ENCODE measurements around the gene UGT1A9. TPM values are rescaled to one million over a fixed set of nuclear protein-coding genes. Genes with fewer than 3 reads are reported as not detected.

Gene UGT1A9
- total and polyA plus RNA-seq, 2 experiments from 2014 or later, result 9.6 to 12.6 TPM

DNA sequence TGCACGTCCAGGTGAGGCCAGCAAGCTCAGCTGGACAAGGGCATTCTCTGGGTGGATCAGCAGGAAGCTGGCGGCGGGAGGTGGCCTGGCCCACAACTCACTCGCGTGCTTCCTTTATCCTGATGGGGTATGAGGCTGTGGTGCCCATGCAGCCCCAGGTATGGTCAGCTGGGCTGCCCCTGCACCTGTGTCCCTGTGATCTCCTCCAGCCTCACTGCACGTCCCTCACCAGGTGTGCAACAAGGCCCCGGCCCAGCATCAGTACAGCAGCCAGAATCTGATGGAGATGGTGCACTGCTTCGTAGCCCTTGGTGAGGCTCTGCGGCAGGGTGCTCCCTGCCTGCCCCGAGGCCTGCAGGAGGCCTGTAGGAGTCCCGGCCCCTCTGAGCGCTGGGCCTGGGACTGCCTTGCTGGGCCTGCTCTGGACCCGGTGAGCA lies 124.1 kb downstream of the UGT1A9 start:
- no peak for DNase-seq (ENCODE audit: low spot score)
- 95% methylated on average over 13 of the region's 13 CpGs for WGBS (ENCODE audit: low lambda C conversion rate, missing lambda C conversion rate)
- H4K20me1 ChIP-seq (ENCODE audit: insufficient read depth, poor library complexity, severe bottlenecking), result no peaks in the 10 kb centered on the region
- no peaks in the 10 kb centered on the region for H3K9me3 ChIP-seq (ENCODE audit: low read depth)
- no peak overlapping the region for H3K27ac ChIP-seq
- no peak overlapping the region for H3K4me2 ChIP-seq
- H3K79me2 ChIP-seq, result no peaks in the 10 kb centered on the region
- no peaks in the 10 kb centered on the region for H3K9me2 ChIP-seq (replicated peaks; ENCODE audit: insufficient read depth)
- no peak overlapping the region for H2AFZ ChIP-seq
- H3K4me3 ChIP-seq, result no peak overlapping the region
- H3K36me3 ChIP-seq (replicated peaks; ENCODE audit: insufficient read depth, low read depth), result no peaks in the 10 kb centered on the region
- no peaks in the 10 kb centered on the region for H3K27me3 ChIP-seq
- TF ChIP-seq EZH2 (IDR thresholded peaks at IDR 0.05; ENCODE audit: borderline replicate concordance) (no peak), EZH2phosphoT487 (IDR thresholded peaks at IDR 0.05; ENCODE audit: low read depth, severe bottlenecking, unreplicated experiment) (no peak)
- TF ChIP-seq, protein P1, sequence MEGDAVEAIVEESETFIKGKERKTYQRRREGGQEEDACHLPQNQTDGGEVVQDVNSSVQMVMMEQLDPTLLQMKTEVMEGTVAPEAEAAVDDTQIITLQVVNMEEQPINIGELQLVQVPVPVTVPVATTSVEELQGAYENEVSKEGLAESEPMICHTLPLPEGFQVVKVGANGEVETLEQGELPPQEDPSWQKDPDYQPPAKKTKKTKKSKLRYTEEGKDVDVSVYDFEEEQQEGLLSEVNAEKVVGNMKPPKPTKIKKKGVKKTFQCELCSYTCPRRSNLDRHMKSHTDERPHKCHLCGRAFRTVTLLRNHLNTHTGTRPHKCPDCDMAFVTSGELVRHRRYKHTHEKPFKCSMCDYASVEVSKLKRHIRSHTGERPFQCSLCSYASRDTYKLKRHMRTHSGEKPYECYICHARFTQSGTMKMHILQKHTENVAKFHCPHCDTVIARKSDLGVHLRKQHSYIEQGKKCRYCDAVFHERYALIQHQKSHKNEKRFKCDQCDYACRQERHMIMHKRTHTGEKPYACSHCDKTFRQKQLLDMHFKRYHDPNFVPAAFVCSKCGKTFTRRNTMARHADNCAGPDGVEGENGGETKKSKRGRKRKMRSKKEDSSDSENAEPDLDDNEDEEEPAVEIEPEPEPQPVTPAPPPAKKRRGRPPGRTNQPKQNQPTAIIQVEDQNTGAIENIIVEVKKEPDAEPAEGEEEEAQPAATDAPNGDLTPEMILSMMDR (IDR thresholded peaks at IDR 0.05; ENCODE audit: poor library complexity), result no peak
- no peaks in the 10 kb centered on the region for H3K4me1 ChIP-seq (ENCODE audit: insufficient read depth)

DNA sequence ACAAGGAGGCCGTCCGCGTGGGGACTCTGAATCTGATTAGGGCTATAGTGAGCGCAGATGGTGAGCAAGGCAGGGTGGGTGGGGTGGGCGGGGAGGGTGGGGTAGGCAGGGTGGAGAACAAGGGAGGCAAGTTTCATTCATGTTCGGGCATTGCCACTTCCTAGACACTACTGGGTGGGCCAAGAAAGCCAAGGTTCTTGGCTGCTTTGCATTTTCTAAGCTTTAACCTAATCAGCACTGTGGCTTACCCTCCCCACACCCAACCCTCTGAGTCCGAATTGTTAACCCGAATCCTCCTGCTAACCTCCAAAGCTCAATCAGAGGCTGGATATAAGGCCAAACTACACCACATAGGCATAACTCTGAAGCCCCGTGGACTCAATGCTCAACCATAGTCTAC lies 124.6 kb downstream of the UGT1A9 start:
- no peaks in the 10 kb centered on the region for H3K9me2 ChIP-seq (replicated peaks; ENCODE audit: insufficient read depth)
- TF ChIP-seq, protein P1 (IDR thresholded peaks at IDR 0.05; ENCODE audit: poor library complexity), result no peak
- no peak for TF ChIP-seq EZH2 (IDR thresholded peaks at IDR 0.05; ENCODE audit: borderline replicate concordance)
- no peak for TF ChIP-seq EZH2phosphoT487 (IDR thresholded peaks at IDR 0.05; ENCODE audit: low read depth, severe bottlenecking, unreplicated experiment)
- 90% methylated on average over 9 of the region's 9 CpGs for WGBS (ENCODE audit: low lambda C conversion rate, missing lambda C conversion rate)
- no peak for DNase-seq (ENCODE audit: low spot score)
- H3K27ac ChIP-seq, result no peak overlapping the region
- H3K27me3 ChIP-seq, result no peaks in the 10 kb centered on the region
- no peaks in the 10 kb centered on the region for H3K79me2 ChIP-seq
- H3K9me3 ChIP-seq (ENCODE audit: low read depth), result no peaks in the 10 kb centered on the region
- no peak overlapping the region for H3K4me2 ChIP-seq
- no peak overlapping the region for H2AFZ ChIP-seq
- H4K20me1 ChIP-seq (ENCODE audit: insufficient read depth, poor library complexity, severe bottlenecking), result no peaks in the 10 kb centered on the region
- no peaks in the 10 kb centered on the region for H3K4me1 ChIP-seq (ENCODE audit: insufficient read depth)
- H3K4me3 ChIP-seq, result no peak overlapping the region
- no peaks in the 10 kb centered on the region for H3K36me3 ChIP-seq (replicated peaks; ENCODE audit: insufficient read depth, low read depth)

DNA sequence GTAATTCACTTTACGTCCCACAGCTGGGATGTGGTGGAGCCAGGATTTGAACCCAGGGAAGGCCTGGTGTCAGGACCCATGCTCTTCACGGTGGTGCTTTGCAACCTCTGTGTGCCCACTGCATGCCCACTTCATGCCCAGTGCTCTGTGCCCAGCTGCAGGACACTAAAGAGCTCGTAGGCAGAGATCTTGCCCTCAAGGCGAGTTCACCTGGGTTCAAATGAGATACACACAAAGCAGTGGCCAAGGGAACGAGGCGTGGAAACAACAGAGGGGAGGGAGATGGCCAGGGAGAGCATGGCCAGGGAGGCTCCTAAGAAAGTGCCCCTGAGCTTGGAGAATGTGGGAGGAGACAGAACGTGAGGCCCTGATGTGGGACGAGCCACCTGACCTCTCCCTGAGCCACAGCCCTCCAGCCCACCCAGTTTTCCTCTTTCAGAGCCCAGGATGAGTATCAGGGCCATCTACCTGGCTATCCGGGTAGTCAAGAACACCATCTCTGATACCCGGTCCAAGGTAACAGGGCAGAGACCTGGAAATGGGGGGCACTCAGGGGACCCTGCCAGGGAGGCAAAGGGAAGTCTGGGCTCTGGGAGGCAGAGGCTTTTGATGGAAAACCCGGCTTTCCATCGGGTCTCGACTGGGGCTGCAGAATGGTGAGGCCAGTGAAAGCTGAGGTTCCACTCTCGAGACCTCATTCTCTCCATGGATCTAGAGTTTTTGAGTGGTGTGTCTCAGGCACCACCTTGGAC lies 126.8 kb downstream of the UGT1A9 start:
- Histone ChIP-seq H4K20me1 (ENCODE audit: insufficient read depth, poor library complexity, severe bottlenecking) (no peaks in the 10 kb centered on the region), H3K9me3 (ENCODE audit: low read depth) (no peaks in the 10 kb centered on the region), H3K4me2 (no peak overlapping the region), H2AFZ (no peak overlapping the region), H3K36me3 (replicated peaks; ENCODE audit: insufficient read depth, low read depth) (no peaks in the 10 kb centered on the region), H3K4me3 (no peak overlapping the region), H3K79me2 (no peaks in the 10 kb centered on the region), H3K9me2 (replicated peaks; ENCODE audit: insufficient read depth) (no peaks in the 10 kb centered on the region), H3K27me3 (no peaks in the 10 kb centered on the region), H3K27ac (no peak overlapping the region), H3K4me1 (ENCODE audit: insufficient read depth) (no peaks in the 10 kb centered on the region)
- 83% methylated on average over 14 of the region's 14 CpGs for WGBS (ENCODE audit: low lambda C conversion rate, missing lambda C conversion rate)
- no peak for TF ChIP-seq EZH2phosphoT487 (IDR thresholded peaks at IDR 0.05; ENCODE audit: low read depth, severe bottlenecking, unreplicated experiment)
- no peak for TF ChIP-seq EZH2 (IDR thresholded peaks at IDR 0.05; ENCODE audit: borderline replicate concordance)
- TF ChIP-seq, protein P1 (IDR thresholded peaks at IDR 0.05; ENCODE audit: poor library complexity), result no peak
- no peak for DNase-seq (ENCODE audit: low spot score)

Data from hepatocyte (in vitro differentiated cells).